ENCODE results near the gene KIF1A.
A peak's percentile ranks its signal among the peaks of the same experiment; 100 is the strongest.

The KIF1A gene

GRCh38 chr2:240817496-240818292, 2.3 kb downstream of the KIF1A start:
- no peak for DNase-seq

- DNase-seq = no peak
Observed at GRCh38 chr2:240816584-240817495, 3.2 kb downstream of the KIF1A start.

- no peak for DNase-seq
Observed at GRCh38 chr2:240815761-240816583, 4.0 kb downstream of the KIF1A start.

- no peak for DNase-seq
Observed at GRCh38 chr2:240814946-240815760, 4.9 kb downstream of the KIF1A start.

- DNase-seq = no peak
Observed at GRCh38 chr2:240814280-240814679, 5.7 kb downstream of the KIF1A start.

- DNase-seq = no peak
Observed at GRCh38 chr2:240813231-240813921, 6.6 kb downstream of the KIF1A start.

- DNase-seq = no peak
Observed at GRCh38 chr2:240812721-240813120, 7.3 kb downstream of the KIF1A start.

GRCh38 chr2:240812301-240812680, 7.7 kb downstream of the KIF1A start:
- no peak for DNase-seq

GRCh38 chr2:240811346-240812300, 8.4 kb downstream of the KIF1A start:
- DNase-seq = no peak

- DNase-seq = no peak
Observed at GRCh38 chr2:240810621-240811020, 9.4 kb downstream of the KIF1A start.

GRCh38 chr2:240810199-240810598, 9.8 kb downstream of the KIF1A start:
- no peak for DNase-seq

- no peak for DNase-seq
Observed at GRCh38 chr2:240809276-240809675, 10.7 kb downstream of the KIF1A start.

GRCh38 chr2:240806459-240806858, 13.6 kb downstream of the KIF1A start:
- DNase-seq = no peak

- DNase-seq = no peak
Observed at GRCh38 chr2:240806006-240806405, 14.0 kb downstream of the KIF1A start.

- no peak for DNase-seq
Observed at GRCh38 chr2:240803191-240803590, 16.8 kb downstream of the KIF1A start.

- DNase-seq = no peak
Observed at GRCh38 chr2:240799033-240799820, 20.8 kb downstream of the KIF1A start.

- DNase-seq = peak in 1 of 5 donors; percentile 2
Observed at GRCh38 chr2:240798327-240798905, 21.6 kb downstream of the KIF1A start.

- DNase-seq = peak in 1 of 5 donors; percentile 4
Observed at GRCh38 chr2:240797914-240798313, 22.1 kb downstream of the KIF1A start.

GRCh38 chr2:240797500-240797895, 22.5 kb downstream of the KIF1A start:
- DNase-seq = no peak

All from T-helper 1 cell (primary cell).